CD14-positive monocyte (primary cell): ENCODE results near the gene LPCAT1. TPM values are rescaled to one million over a fixed set of nuclear protein-coding genes. Genes with fewer than 3 reads are reported as not detected.

Experiments used
- DNase-seq, 3 donors: peaks; one replicate each; pipeline ENCODE4 v3.0.0-alpha.2; 2011 to 2022
- H2AFZ ChIP-seq: 2 replicates; pipeline ENCODE4 v1.6.0; 2012; ENCODE audit warnings: mild to moderate bottlenecking, low read depth, low read length, inconsistent platforms; ENCODE audit not compliant: insufficient read depth, poor library complexity, severe bottlenecking
- H3K27ac ChIP-seq, 2 donors: 1 replicate in 1 of 2; 2 replicates in 1 of 2; pipeline ENCODE4 v1.5.1; 2012 to 2013; ENCODE audit warnings: low read length in 2 of 2, control low read depth in 1 of 2, inconsistent platforms in 1 of 2, low read depth in 1 of 2, mild to moderate bottlenecking in 1 of 2
- H3K27me3 ChIP-seq, 2 donors: one replicate each; pipeline versions ENCODE4 v1.6.0 to v1.6.1; 2011 to 2013; ENCODE audit warnings: low read length in 2 of 2; ENCODE audit not compliant: control insufficient read depth in 2 of 2, insufficient read depth in 2 of 2
- H3K36me3 ChIP-seq, 2 donors: replicated peaks in 1 of 2; 1 replicate in 1 of 2; 2 replicates in 1 of 2; pipeline versions ENCODE4 v1.5.1 to v1.6.1; 2012 to 2013; ENCODE audit warnings: low read length in 2 of 2, control low read depth in 1 of 2, inconsistent platforms in 1 of 2, mild to moderate bottlenecking in 1 of 2; ENCODE audit not compliant: insufficient read depth in 2 of 2, control insufficient read depth in 1 of 2
- H3K4me1 ChIP-seq, 2 donors: 1 replicate in 1 of 2; 2 replicates in 1 of 2; pipeline versions ENCODE4 v1.5.1 to v1.6.1; 2012 to 2013; ENCODE audit warnings: low read length in 2 of 2, control low read depth in 1 of 2, inconsistent platforms in 1 of 2, mild to moderate bottlenecking in 1 of 2, moderate library complexity in 1 of 2; ENCODE audit not compliant: insufficient read depth in 2 of 2, control insufficient read depth in 1 of 2
- H3K4me2 ChIP-seq: replicated peaks from 2 replicates; pipeline ENCODE3; 2012; ENCODE audit warnings: low read length, moderate library complexity, mild to moderate bottlenecking; ENCODE audit not compliant: poor library complexity, severe bottlenecking; ENCODE audit errors: extremely low read depth
- H3K4me3 ChIP-seq, 3 experiments: fragments of 200-600 bp in 1 of 3; sonication (generic) in 1 of 3; replicated peaks in 1 of 3; 1 replicate in 2 of 3; 2 replicates in 1 of 3; pipeline ENCODE4 v1.5.1; 2011 to 2013; ENCODE audit warnings: low read length in 3 of 3, mild to moderate bottlenecking in 3 of 3, control low read depth in 2 of 3, low read depth in 2 of 3, inconsistent platforms in 1 of 3, moderate library complexity in 1 of 3
- H3K79me2 ChIP-seq: 2 replicates; pipeline ENCODE4 v1.6.0; 2012; ENCODE audit warnings: mild to moderate bottlenecking, control low read depth, inconsistent platforms, low read length, moderate library complexity; ENCODE audit not compliant: insufficient read depth
- H3K9ac ChIP-seq: 2 replicates; pipeline ENCODE4 v1.6.0; 2017; ENCODE audit warnings: low read length, mild to moderate bottlenecking; ENCODE audit not compliant: insufficient read depth, poor library complexity, severe bottlenecking
- H3K9me3 ChIP-seq, 2 donors: replicated peaks in 1 of 2; 1 replicate in 1 of 2; 2 replicates in 1 of 2; pipeline versions ENCODE4 v1.5.1 to v1.6.1; 2012 to 2013; ENCODE audit warnings: low read length in 2 of 2, control low read depth in 1 of 2; ENCODE audit not compliant: control insufficient read depth in 1 of 2, insufficient read depth in 1 of 2
- H4K20me1 ChIP-seq: 2 replicates; pipeline ENCODE4 v1.6.0; 2012; ENCODE audit warnings: mild to moderate bottlenecking, low read length, control low read depth, moderate library complexity; ENCODE audit not compliant: insufficient read depth
- H3K27ac Mint-ChIP-seq, 7 donors: one replicate each; pipeline ENCODE4 v1.8.0; 2020; ENCODE audit warnings: mild to moderate bottlenecking in 7 of 7, mixed read lengths in 7 of 7, moderate library complexity in 6 of 7, inconsistent platforms in 2 of 7
- H3K27me3 Mint-ChIP-seq, 3 donors: one replicate each; pipeline ENCODE4 v1.8.0; 2021 to 2022; ENCODE audit warnings: low read depth in 3 of 3, mild to moderate bottlenecking in 3 of 3, mixed read lengths in 3 of 3, moderate library complexity in 3 of 3, inconsistent platforms in 1 of 3
- H3K36me3 Mint-ChIP-seq, 2 donors: one replicate each; pipeline ENCODE4 v1.8.0; 2020; ENCODE audit warnings: mixed read lengths in 2 of 2, inconsistent platforms in 1 of 2, mild to moderate bottlenecking in 1 of 2
- H3K4me1 Mint-ChIP-seq: one replicate; pipeline ENCODE4 v1.8.0; 2020; ENCODE audit warnings: mild to moderate bottlenecking, mixed read lengths
- H3K4me3 Mint-ChIP-seq, 2 donors: one replicate each; pipeline ENCODE4 v1.8.0; 2020; ENCODE audit warnings: mild to moderate bottlenecking in 2 of 2, mixed read lengths in 2 of 2, moderate library complexity in 1 of 2
- H3K9me3 Mint-ChIP-seq, 7 donors: one replicate each; pipeline ENCODE4 v1.8.0; 2020 to 2022; ENCODE audit warnings: mixed read lengths in 7 of 7, mild to moderate bottlenecking in 6 of 7, moderate library complexity in 6 of 7, inconsistent platforms in 2 of 7
- WGBS: methylation state at CpG from one replicate; pipeline ENCODE4 v1.1.5; 2013; ENCODE audit warnings: missing lambda C conversion rate; ENCODE audit not compliant: insufficient coverage; 5-methylcytosine and 5-hydroxymethylcytosine counted together
- intact Hi-C, 2 donors: fragments of 100-400 bp; cut with micrococcal nuclease; formaldehyde crosslinking; loops; one replicate each; pipeline versions ENCODE4 v1.15.0 to v1.15.1; 2023
- polyA plus RNA-seq, 3 donors: library from polyadenylated mRNA; depleted of rRNA in 1 of 3; unstranded in 2 of 3; stranded (reverse) in 1 of 3; fragments of 300-500 nt in 2 of 3; fragments of >200 nt in 1 of 3; fragmentation: Illumina TruSeq in 2 of 3; gene quantifications; 1 replicate in 2 of 3; 2 replicates in 1 of 3; pipeline ENCODE4 v1.2.3, GENCODE V29; 2012 to 2021
- TF ChIP-seq, protein P1 (sequence below): fragments of 200-600 bp; IDR thresholded peaks from one replicate; pipeline ENCODE4 v1.8.0; 2022; ENCODE audit warnings: antibody characterized with exemption, mild to moderate bottlenecking

The LPCAT1 gene
- polyA plus RNA-seq, 3 donors = 34.1 to 53.9 (median 34.8) TPM

DNA sequence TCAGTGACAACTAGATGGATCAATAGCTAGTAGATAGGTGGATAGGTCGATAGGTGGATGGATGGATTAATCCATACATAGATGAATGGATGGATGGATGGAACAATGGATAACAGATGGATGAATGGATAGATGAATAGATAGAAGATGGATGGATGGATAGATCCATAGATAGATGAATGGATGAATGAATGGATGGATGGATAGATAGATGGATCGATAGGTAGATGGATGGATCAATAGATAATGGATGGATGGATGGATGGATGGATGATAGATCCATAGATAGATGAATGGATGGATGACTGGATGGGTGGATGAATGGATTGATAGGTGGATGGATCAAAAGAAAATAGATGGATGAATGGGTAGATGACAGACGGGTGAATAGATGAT, 83.7 kb downstream of the LPCAT1 start:
- DNase-seq = no peak
- H2AFZ ChIP-seq = no peak overlapping the region
- 95% methylated on average over 3 of the region's 3 CpGs for WGBS
- H3K27ac Mint-ChIP-seq = no peak overlapping the region
- no peaks in the 10 kb centered on the region for H4K20me1 ChIP-seq
- peaks cover 11 to 28% of the 10 kb centered on the region in 2 donors for H3K27me3 ChIP-seq
- no peak overlapping the region for H3K4me3 ChIP-seq
- TF ChIP-seq, protein P1, sequence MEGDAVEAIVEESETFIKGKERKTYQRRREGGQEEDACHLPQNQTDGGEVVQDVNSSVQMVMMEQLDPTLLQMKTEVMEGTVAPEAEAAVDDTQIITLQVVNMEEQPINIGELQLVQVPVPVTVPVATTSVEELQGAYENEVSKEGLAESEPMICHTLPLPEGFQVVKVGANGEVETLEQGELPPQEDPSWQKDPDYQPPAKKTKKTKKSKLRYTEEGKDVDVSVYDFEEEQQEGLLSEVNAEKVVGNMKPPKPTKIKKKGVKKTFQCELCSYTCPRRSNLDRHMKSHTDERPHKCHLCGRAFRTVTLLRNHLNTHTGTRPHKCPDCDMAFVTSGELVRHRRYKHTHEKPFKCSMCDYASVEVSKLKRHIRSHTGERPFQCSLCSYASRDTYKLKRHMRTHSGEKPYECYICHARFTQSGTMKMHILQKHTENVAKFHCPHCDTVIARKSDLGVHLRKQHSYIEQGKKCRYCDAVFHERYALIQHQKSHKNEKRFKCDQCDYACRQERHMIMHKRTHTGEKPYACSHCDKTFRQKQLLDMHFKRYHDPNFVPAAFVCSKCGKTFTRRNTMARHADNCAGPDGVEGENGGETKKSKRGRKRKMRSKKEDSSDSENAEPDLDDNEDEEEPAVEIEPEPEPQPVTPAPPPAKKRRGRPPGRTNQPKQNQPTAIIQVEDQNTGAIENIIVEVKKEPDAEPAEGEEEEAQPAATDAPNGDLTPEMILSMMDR = no peak
- no peak overlapping the region for H3K4me2 ChIP-seq
- intact Hi-C loops = no loop called here
- H3K9me3 Mint-ChIP-seq = peaks cover 0 to 5% (median 4%) of the 10 kb centered on the region in 7 donors
- no peaks in the 10 kb centered on the region for H3K9me3 ChIP-seq
- H3K36me3 ChIP-seq = no peaks in the 10 kb centered on the region
- H3K27ac ChIP-seq = no peak overlapping the region
- no peaks in the 10 kb centered on the region for H3K79me2 ChIP-seq
- no peak overlapping the region for H3K9ac ChIP-seq
- H3K36me3 Mint-ChIP-seq = no peaks in the 10 kb centered on the region
- no peaks in the 10 kb centered on the region for H3K4me1 Mint-ChIP-seq
- no peak overlapping the region for H3K4me3 Mint-ChIP-seq
- H3K4me1 ChIP-seq = no peaks in the 10 kb centered on the region
- peaks cover 29 to 50% (median 39%) of the 10 kb centered on the region in 3 donors for H3K27me3 Mint-ChIP-seq

GRCh38 chr5:1439388-1440097, 84.2 kb downstream of the LPCAT1 start:
- Histone ChIP-seq H3K27ac (no peak overlapping the region), H3K4me1 (no peaks in the 10 kb centered on the region), H4K20me1 (no peaks in the 10 kb centered on the region), H3K4me3 (no peak overlapping the region), H3K9me3 (no peaks in the 10 kb centered on the region), H2AFZ (no peak overlapping the region), H3K36me3 (no peaks in the 10 kb centered on the region), H3K79me2 (no peaks in the 10 kb centered on the region), H3K27me3 (peaks cover 7 to 23% of the 10 kb centered on the region in 2 donors), H3K9ac (no peak overlapping the region), H3K4me2 (no peak overlapping the region)
- H3K27ac Mint-ChIP-seq = no peak overlapping the region
- peaks cover 0 to 5% (median 4%) of the 10 kb centered on the region in 7 donors for H3K9me3 Mint-ChIP-seq
- H3K4me3 Mint-ChIP-seq = no peak overlapping the region
- no peaks in the 10 kb centered on the region for H3K4me1 Mint-ChIP-seq
- TF ChIP-seq, protein P1 = no peak
- H3K27me3 Mint-ChIP-seq = peaks cover 25 to 46% (median 35%) of the 10 kb centered on the region in 3 donors
- no peaks in the 10 kb centered on the region for H3K36me3 Mint-ChIP-seq
- intact Hi-C loops = no loop called here
- DNase-seq = no peak
- 88% methylated on average over 11 of the region's 15 CpGs for WGBS
